Measurements from ENCODE around the gene KCNJ4.
A peak's percentile ranks its signal among the peaks of the same experiment; 100 is the strongest.

Gene KCNJ4

GRCh38 chr22:38455076-38455529, at the start of gene KCNJ4:
Gene KCNJ4 (minus strand): TSS chr22:38455199. CDS start chr22:38428132, 27,067 bp downstream.
- DNase-seq (ENCODE audit: low spot score in 2 of 2) (no peak), ATAC-seq (replicated peaks; ENCODE audit: extremely low read depth, poor library complexity, severe bottlenecking) (no peak)
- Mint-ChIP-seq H3K4me1 (peaks cover 8% of the 10 kb centered on the region), H3K27ac (ENCODE audit: low read depth) (no peak within 1 kb of the TSS), H3K4me3 (peak within 1 kb of the TSS; percentile 73), H3K36me3 (ENCODE audit: insufficient read depth) (peaks cover 4% of the 10 kb centered on the region), H3K9me3 (no peaks in the 10 kb centered on the region), H3K27me3 (peaks cover 87% of the 10 kb centered on the region)

- Mint-ChIP-seq H3K9me3 (peaks cover 1% of the 10 kb centered on the region), H3K27me3 (no peaks in the 10 kb centered on the region), H3K27ac (ENCODE audit: low read depth) (peak overlapping the region; percentile 100), H3K4me3 (peak overlapping the region; percentile 100), H3K36me3 (ENCODE audit: insufficient read depth) (peaks cover 72% of the 10 kb centered on the region), H3K4me1 (peaks cover 61% of the 10 kb centered on the region)
- no peak for DNase-seq (ENCODE audit: low spot score in 2 of 2)
- no peak for ATAC-seq (replicated peaks; ENCODE audit: extremely low read depth, poor library complexity, severe bottlenecking)
Observed at GRCh38 chr22:38503021-38503420, 48.0 kb upstream of the KCNJ4 start.

GRCh38 chr22:38501797-38502672, 47.0 kb upstream of the KCNJ4 start:
- H3K36me3 Mint-ChIP-seq (ENCODE audit: insufficient read depth): peaks cover 79% of the 10 kb centered on the region
- peak overlapping the region; percentile 100 for H3K4me3 Mint-ChIP-seq
- no peaks in the 10 kb centered on the region for H3K9me3 Mint-ChIP-seq
- no peak for ATAC-seq (replicated peaks; ENCODE audit: extremely low read depth, poor library complexity, severe bottlenecking)
- H3K27me3 Mint-ChIP-seq: no peaks in the 10 kb centered on the region
- H3K27ac Mint-ChIP-seq (ENCODE audit: low read depth): peak overlapping the region; percentile 100
- H3K4me1 Mint-ChIP-seq: peaks cover 63% of the 10 kb centered on the region
- no peak for DNase-seq (ENCODE audit: low spot score in 2 of 2)

- no peak for ATAC-seq (replicated peaks; ENCODE audit: extremely low read depth, poor library complexity, severe bottlenecking)
- H3K4me3 Mint-ChIP-seq: no peak overlapping the region
- H3K36me3 Mint-ChIP-seq (ENCODE audit: insufficient read depth): peaks cover 97% of the 10 kb centered on the region
- DNase-seq (ENCODE audit: low spot score in 2 of 2): no peak
- H3K4me1 Mint-ChIP-seq: peaks cover 34% of the 10 kb centered on the region
- H3K9me3 Mint-ChIP-seq: no peaks in the 10 kb centered on the region
- H3K27ac Mint-ChIP-seq (ENCODE audit: low read depth): no peak overlapping the region
- H3K27me3 Mint-ChIP-seq: no peaks in the 10 kb centered on the region
Observed at GRCh38 chr22:38497869-38498268, 42.9 kb upstream of the KCNJ4 start.

GRCh38 chr22:38494939-38495338, 39.9 kb upstream of the KCNJ4 start:
- ATAC-seq (replicated peaks; ENCODE audit: extremely low read depth, poor library complexity, severe bottlenecking) (no peak), DNase-seq (ENCODE audit: low spot score in 2 of 2) (no peak)
- H3K9me3 Mint-ChIP-seq: no peaks in the 10 kb centered on the region
- H3K4me3 Mint-ChIP-seq: no peak overlapping the region
- peaks cover 94% of the 10 kb centered on the region for H3K36me3 Mint-ChIP-seq (ENCODE audit: insufficient read depth)
- peaks cover 13% of the 10 kb centered on the region for H3K4me1 Mint-ChIP-seq
- H3K27me3 Mint-ChIP-seq: no peaks in the 10 kb centered on the region
- no peak overlapping the region for H3K27ac Mint-ChIP-seq (ENCODE audit: low read depth)

GRCh38 chr22:38494498-38494897, 39.5 kb upstream of the KCNJ4 start:
- no peaks in the 10 kb centered on the region for H3K27me3 Mint-ChIP-seq
- H3K36me3 Mint-ChIP-seq (ENCODE audit: insufficient read depth): peaks cover 94% of the 10 kb centered on the region
- no peak overlapping the region for H3K27ac Mint-ChIP-seq (ENCODE audit: low read depth)
- ATAC-seq (replicated peaks; ENCODE audit: extremely low read depth, poor library complexity, severe bottlenecking): peak; percentile 36
- no peak for DNase-seq (ENCODE audit: low spot score in 2 of 2)
- H3K9me3 Mint-ChIP-seq: no peaks in the 10 kb centered on the region
- H3K4me1 Mint-ChIP-seq: peaks cover 14% of the 10 kb centered on the region
- H3K4me3 Mint-ChIP-seq: no peak overlapping the region

- peaks cover 93% of the 10 kb centered on the region for H3K36me3 Mint-ChIP-seq (ENCODE audit: insufficient read depth)
- H3K9me3 Mint-ChIP-seq: no peaks in the 10 kb centered on the region
- H3K4me1 Mint-ChIP-seq: peaks cover 13% of the 10 kb centered on the region
- no peak for DNase-seq (ENCODE audit: low spot score in 2 of 2)
- no peak for ATAC-seq (replicated peaks; ENCODE audit: extremely low read depth, poor library complexity, severe bottlenecking)
- H3K27me3 Mint-ChIP-seq: no peaks in the 10 kb centered on the region
- H3K27ac Mint-ChIP-seq (ENCODE audit: low read depth): no peak overlapping the region
- no peak overlapping the region for H3K4me3 Mint-ChIP-seq
Observed at GRCh38 chr22:38491707-38492348, 36.8 kb upstream of the KCNJ4 start.

- Mint-ChIP-seq H3K36me3 (ENCODE audit: insufficient read depth) (peaks cover 94% of the 10 kb centered on the region), H3K27me3 (no peaks in the 10 kb centered on the region)
- no peak for DNase-seq (ENCODE audit: low spot score in 2 of 2)
Observed at GRCh38 chr22:38490915-38491314, 35.9 kb upstream of the KCNJ4 start.

GRCh38 chr22:38490475-38490874, 35.5 kb upstream of the KCNJ4 start:
- Mint-ChIP-seq H3K9me3 (no peaks in the 10 kb centered on the region), H3K4me3 (no peak overlapping the region), H3K36me3 (ENCODE audit: insufficient read depth) (peaks cover 94% of the 10 kb centered on the region), H3K27ac (ENCODE audit: low read depth) (peak overlapping the region; percentile 70), H3K4me1 (peaks cover 13% of the 10 kb centered on the region), H3K27me3 (no peaks in the 10 kb centered on the region)
- ATAC-seq (replicated peaks; ENCODE audit: extremely low read depth, poor library complexity, severe bottlenecking): no peak
- DNase-seq (ENCODE audit: low spot score in 2 of 2): no peak

More at GRCh38 chr22:38490915-38491314, 35.9 kb upstream of the KCNJ4 start:
- ATAC-seq (replicated peaks; ENCODE audit: extremely low read depth, poor library complexity, severe bottlenecking): no peak
- Mint-ChIP-seq H3K9me3 (no peaks in the 10 kb centered on the region), H3K27ac (ENCODE audit: low read depth) (peak overlapping the region; percentile 70), H3K4me3 (no peak overlapping the region), H3K4me1 (peaks cover 13% of the 10 kb centered on the region)

- ATAC-seq (replicated peaks; ENCODE audit: extremely low read depth, poor library complexity, severe bottlenecking): no peak
- Mint-ChIP-seq H3K27ac (ENCODE audit: low read depth) (no peak overlapping the region), H3K4me3 (no peak overlapping the region), H3K27me3 (no peaks in the 10 kb centered on the region), H3K9me3 (no peaks in the 10 kb centered on the region), H3K36me3 (ENCODE audit: insufficient read depth) (peaks cover 94% of the 10 kb centered on the region), H3K4me1 (peaks cover 13% of the 10 kb centered on the region)
- DNase-seq (ENCODE audit: low spot score in 2 of 2): no peak
Observed at GRCh38 chr22:38489561-38490145, 34.7 kb upstream of the KCNJ4 start.

GRCh38 chr22:38489142-38489541, 34.1 kb upstream of the KCNJ4 start:
- H3K4me3 Mint-ChIP-seq: no peak overlapping the region
- H3K27ac Mint-ChIP-seq (ENCODE audit: low read depth): no peak overlapping the region
- DNase-seq (ENCODE audit: low spot score in 2 of 2): no peak
- H3K36me3 Mint-ChIP-seq (ENCODE audit: insufficient read depth): peaks cover 94% of the 10 kb centered on the region
- no peaks in the 10 kb centered on the region for H3K27me3 Mint-ChIP-seq
- no peak for ATAC-seq (replicated peaks; ENCODE audit: extremely low read depth, poor library complexity, severe bottlenecking)
- H3K4me1 Mint-ChIP-seq: peaks cover 17% of the 10 kb centered on the region
- H3K9me3 Mint-ChIP-seq: no peaks in the 10 kb centered on the region

GRCh38 chr22:38487946-38488345, 32.9 kb upstream of the KCNJ4 start:
- no peaks in the 10 kb centered on the region for H3K9me3 Mint-ChIP-seq
- DNase-seq (ENCODE audit: low spot score in 2 of 2) (no peak), ATAC-seq (replicated peaks; ENCODE audit: extremely low read depth, poor library complexity, severe bottlenecking) (no peak)
- no peaks in the 10 kb centered on the region for H3K27me3 Mint-ChIP-seq
- no peak overlapping the region for H3K27ac Mint-ChIP-seq (ENCODE audit: low read depth)
- no peak overlapping the region for H3K4me3 Mint-ChIP-seq
- peaks cover 93% of the 10 kb centered on the region for H3K36me3 Mint-ChIP-seq (ENCODE audit: insufficient read depth)
- H3K4me1 Mint-ChIP-seq: peaks cover 26% of the 10 kb centered on the region
